HCT116 (cell line): ENCODE results near the gene ZP1. TPM values are rescaled to one million over a fixed set of nuclear protein-coding genes. Genes with fewer than 3 reads are reported as not detected.

Source experiments
- ATAC-seq: fragments of 200-7000 bp; cut with Tn5 transposase; 2 replicates; pipeline ENCODE4 v1.9.1; 2020; ENCODE audit warnings: mild to moderate bottlenecking, moderate library complexity
- BruUV-seq: library from RNA; stranded (reverse); fragments of 400-500 nt; replicated peaks from 2 replicates; lab custom pipeline; 2021; lab: Mats Ljungman, UMichigan
- CTCF ChIA-PET: fragments of 300-600 bp; sonication (Branson Sonifier 250); formaldehyde crosslinking; loops from one replicate; lab custom pipeline; 2021; ENCODE audit warnings: antibody characterized with exemption; lab: Charles Lee
- POLR2A ChIA-PET: fragments of 300-600, 350-600 bp; sonication (Branson Sonifier 250); formaldehyde crosslinking; loops from one replicate; lab custom pipeline; 2021; ENCODE audit warnings: antibody characterized with exemption; lab: Charles Lee
- RAD21 ChIA-PET, 2 experiments: fragments of 300-600 bp; sonication (Branson Sonifier 250); formaldehyde crosslinking; loops; one replicate each; lab custom pipeline; 2023; ENCODE audit warnings: low total read pairs in 2 of 2; ENCODE audit not compliant: uncharacterized antibody in 2 of 2, unreplicated experiment in 2 of 2, low non-redundant PET in 1 of 2; lab: Charles Lee
- DNase-seq: peaks from one replicate; pipeline ENCODE4 v3.0.0-alpha.2; 2010; ENCODE audit warnings: low read depth, low spot score
- H2AFZ ChIP-seq: fragments of 200-600 bp; shearing (Covaris generic), sonication (generic); 2 replicates; pipeline ENCODE4 v1.6.1; 2017; ENCODE audit warnings: low read depth, mixed run types, mixed read lengths, antibody characterized with exemption, low read length; ENCODE audit not compliant: poor library complexity, severe bottlenecking
- H3K27ac ChIP-seq: 2 replicates; pipeline ENCODE4 v1.5.1; 2012; ENCODE audit warnings: low read depth, low read length
- H3K27me3 ChIP-seq: fragments of 200-600 bp; sonication (generic); 2 replicates; pipeline ENCODE4 v1.6.1; 2016; ENCODE audit warnings: mixed run types, low read length, mixed read lengths; ENCODE audit not compliant: insufficient read depth
- H3K36me3 ChIP-seq, 2 experiments: fragments of 200-500 bp in 1 of 2; fragments of 200-600 bp in 1 of 2; sonication (Bioruptor generic) in 1 of 2; sonication (generic) in 1 of 2; 2 replicates each; pipeline versions ENCODE4 v1.5.1 to v1.6.1; 2014 to 2016; ENCODE audit warnings: low read length in 2 of 2, inconsistent platforms in 1 of 2, mixed read lengths in 1 of 2, mixed run types in 1 of 2; ENCODE audit not compliant: insufficient read depth in 2 of 2, control insufficient read depth in 1 of 2
- H3K4me1 ChIP-seq, 2 experiments: fragments of 200-600 bp in 1 of 2; sonication (generic) in 1 of 2; 2 replicates each; pipeline versions ENCODE4 v1.5.1 to v1.6.1; 2012 to 2017; ENCODE audit warnings: low read length in 2 of 2, inconsistent platforms in 1 of 2, mild to moderate bottlenecking in 1 of 2, mixed read lengths in 1 of 2, mixed run types in 1 of 2, moderate library complexity in 1 of 2; ENCODE audit not compliant: insufficient read depth in 2 of 2, control insufficient read depth in 1 of 2
- H3K4me2 ChIP-seq: fragments of 200-600 bp; sonication (generic); 2 replicates; pipeline ENCODE4 v1.6.1; 2017; ENCODE audit warnings: mixed run types, low read length, mixed read lengths
- H3K4me3 ChIP-seq, 2 experiments: fragments of 200-600 bp in 1 of 2; sonication (generic) in 1 of 2; replicated peaks in 1 of 2; 2 replicates each; pipeline ENCODE4 v1.5.1; 2011 to 2016; ENCODE audit warnings: low read length in 2 of 2, control low read depth in 1 of 2, low read depth in 1 of 2, mild to moderate bottlenecking in 1 of 2, mixed read lengths in 1 of 2, mixed run types in 1 of 2
- H3K79me2 ChIP-seq: fragments of 200-600 bp; sonication (generic); 2 replicates; pipeline ENCODE4 v1.6.1; 2017; ENCODE audit warnings: mild to moderate bottlenecking, mixed run types, low read length, moderate library complexity, mixed read lengths; ENCODE audit not compliant: insufficient read depth
- H3K9ac ChIP-seq: fragments of 200-600 bp; sonication (generic); 2 replicates; pipeline ENCODE4 v1.6.1; 2016; ENCODE audit warnings: low read length, mixed read lengths
- H3K9me2 ChIP-seq: fragments of 200-600 bp; sonication (generic), shearing (Covaris generic); 2 replicates; pipeline ENCODE4 v1.6.1; 2017; ENCODE audit warnings: mixed run types, mild to moderate bottlenecking, moderate library complexity; ENCODE audit not compliant: insufficient read depth
- H3K9me3 ChIP-seq, 2 experiments: fragments of 200-500 bp in 1 of 2; fragments of 200-600 bp in 1 of 2; sonication (Bioruptor generic) in 1 of 2; sonication (generic) in 1 of 2; 2 replicates each; pipeline ENCODE4 v1.6.1; 2014 to 2017; ENCODE audit warnings: low read length in 2 of 2, mixed read lengths in 2 of 2, inconsistent platforms in 1 of 2, low read depth in 1 of 2, mild to moderate bottlenecking in 1 of 2, mixed run types in 1 of 2, moderate library complexity in 1 of 2; ENCODE audit not compliant: control insufficient read depth in 1 of 2, insufficient read depth in 1 of 2
- H4K20me1 ChIP-seq: fragments of 200-600 bp; sonication (generic), shearing (Covaris generic); 2 replicates; pipeline ENCODE4 v1.6.1; 2017; ENCODE audit warnings: mixed run types, mild to moderate bottlenecking, moderate library complexity; ENCODE audit not compliant: insufficient read depth
- CBX3 ChIP-seq: IDR thresholded peaks from 2 replicates; pipeline ENCODE4 v1.6.1; 2012; ENCODE audit warnings: low read depth
- CEBPB ChIP-seq: IDR thresholded peaks from 2 replicates; pipeline ENCODE4 v1.6.1; 2012; ENCODE audit warnings: low read depth
- CTCF ChIP-seq, 3 experiments: fragments of 200-600 bp in 1 of 3; sonication (generic) in 1 of 3; IDR thresholded peaks in 2 of 3; conservative IDR thresholded peaks in 1 of 3; 2 replicates each; pipeline ENCODE4 v1.5.1; 2012 to 2017; ENCODE audit warnings: low read depth in 2 of 3, low read length in 2 of 3, antibody characterized with exemption in 1 of 3, borderline replicate concordance in 1 of 3, control low read depth in 1 of 3, mild to moderate bottlenecking in 1 of 3, mixed read lengths in 1 of 3, mixed run types in 1 of 3, moderate library complexity in 1 of 3; ENCODE audit not compliant: insufficient read depth in 1 of 3
- ELF1 ChIP-seq: IDR thresholded peaks from 2 replicates; pipeline ENCODE4 v1.6.1; 2012; ENCODE audit warnings: low read depth, borderline replicate concordance
- EZH2 ChIP-seq: fragments of 200-600 bp; sonication (generic); IDR thresholded peaks from 2 replicates; pipeline ENCODE4 v1.6.1; 2017; ENCODE audit warnings: antibody characterized with exemption, mixed run types
- EZH2phosphoT487 ChIP-seq: fragments of 200-600 bp; IDR thresholded peaks from 2 replicates; pipeline ENCODE4 v1.6.1; 2018; ENCODE audit warnings: antibody characterized with exemption, borderline replicate concordance
- POLR2A ChIP-seq: IDR thresholded peaks from 2 replicates; pipeline ENCODE4 v1.7.0; 2011; ENCODE audit warnings: borderline replicate concordance; ENCODE audit not compliant: insufficient read depth, insufficient read length; ENCODE audit errors: extremely low read depth
- POLR2AphosphoS5 ChIP-seq: IDR thresholded peaks from 2 replicates; pipeline ENCODE4 v1.6.1; 2011; ENCODE audit warnings: mild to moderate bottlenecking, low read depth, low read length, moderate library complexity
- RAD21 ChIP-seq: IDR thresholded peaks from 2 replicates; pipeline ENCODE4 v1.6.1; 2012; ENCODE audit warnings: low read depth, mild to moderate bottlenecking
- REST ChIP-seq: IDR thresholded peaks from 2 replicates; pipeline ENCODE4 v1.6.1; 2012; ENCODE audit warnings: low read depth
- SP1 ChIP-seq: IDR thresholded peaks from 2 replicates; pipeline ENCODE4 v1.6.1; 2012; ENCODE audit warnings: low read depth
- SRF ChIP-seq: IDR thresholded peaks from 2 replicates; pipeline ENCODE4 v1.6.1; 2012; ENCODE audit warnings: low read depth
- TCF7L2 ChIP-seq: IDR thresholded peaks from 2 replicates; pipeline ENCODE4 v1.7.0; 2011; ENCODE audit warnings: borderline replicate concordance, inconsistent platforms; ENCODE audit not compliant: insufficient read depth, insufficient read length; ENCODE audit errors: extremely low read depth
- YY1 ChIP-seq: IDR thresholded peaks from 2 replicates; pipeline ENCODE4 v1.6.1; 2011; ENCODE audit warnings: low read length, low read depth, moderate library complexity, mild to moderate bottlenecking; ENCODE audit not compliant: insufficient replicate concordance; ENCODE audit errors: extremely low read depth
- ZBTB33 ChIP-seq: IDR thresholded peaks from 2 replicates; pipeline ENCODE4 v1.6.1; 2011; ENCODE audit warnings: mild to moderate bottlenecking, low read length, moderate library complexity; ENCODE audit not compliant: insufficient replicate concordance; ENCODE audit errors: extremely low read depth
- ZFX ChIP-seq: fragments of 450-650 bp; IDR thresholded peaks from 2 replicates; pipeline ENCODE4 v1.6.1; 2017
- ZNF274 ChIP-seq: fragments of 200-500 bp; sonication (Bioruptor generic); IDR thresholded peaks from 2 replicates; pipeline ENCODE4 v1.6.1; 2014; ENCODE audit warnings: mild to moderate bottlenecking, low read depth, low read length, inconsistent platforms
- intact Hi-C: fragments of 100-400 bp; cut with micrococcal nuclease; formaldehyde crosslinking; loops from 2 replicates; pipeline ENCODE4 v1.10.0; 2022
- total RNA-seq: library from RNA; stranded (reverse); gene quantifications from one replicate; pipeline ENCODE4 v1.2.1, GENCODE V29; 2021; ENCODE audit not compliant: unreplicated experiment

Gene ZP1
- total RNA-seq, 1 experiment from 2014 or later, result not detected

- no peak for DNase-seq
- no peak overlapping the region for H2AFZ ChIP-seq
- H3K9me3 ChIP-seq, result no peaks in the 10 kb centered on the region
- ChIA-PET POLR2A (no interaction called here), RAD21 (no interaction called here)
- no peak for ATAC-seq
- no peaks in the 10 kb centered on the region for H3K4me1 ChIP-seq
- H4K20me1 ChIP-seq, result no peaks in the 10 kb centered on the region
- no peak overlapping the region for H3K9ac ChIP-seq
- no peaks in the 10 kb centered on the region for H3K9me2 ChIP-seq
- BruUV-seq, result no TSS peak
- H3K27ac ChIP-seq, result no peak overlapping the region
- TF ChIP-seq RAD21, result no peak
- TF ChIP-seq YY1, result no peak
- no peak for TF ChIP-seq CTCF (IDR thresholded peaks at IDR 0.05 in 2 of 3, conservative IDR thresholded peaks at IDR 0.05 in 1 of 3; ENCODE audit: borderline replicate concordance in 1 of 3, insufficient read depth in 1 of 3, low read depth in 2 of 3, low read length in 2 of 3)
- no peak for TF ChIP-seq POLR2AphosphoS5
- TF ChIP-seq EZH2phosphoT487, result no peak
- TF ChIP-seq ZNF274, result no peak
- TF ChIP-seq CBX3, result no peak
- no peak for TF ChIP-seq ZBTB33
- TF ChIP-seq EZH2, result no peak
- TF ChIP-seq POLR2A, result no peak
- no peak for TF ChIP-seq CEBPB
- TF ChIP-seq ELF1, result no peak
- TF ChIP-seq TCF7L2, result no peak
- no peak for TF ChIP-seq SRF
- TF ChIP-seq REST, result no peak
- TF ChIP-seq ZFX, result no peak
- TF ChIP-seq SP1, result no peak
- TF ChIP-seq, all 23 proteins: peak for 0
- CTCF ChIA-PET, result no interaction called here
- H3K27me3 ChIP-seq, result 0 out of 2 replicates have a peak, but pooled peaks cover 4% of the 10 kb centered on the region
- H3K36me3 ChIP-seq, result no peaks in the 10 kb centered on the region
- intact Hi-C loops, result no loop called here
- H3K4me2 ChIP-seq, result no peak overlapping the region
- H3K79me2 ChIP-seq, result no peaks in the 10 kb centered on the region
- no peak overlapping the region for H3K4me3 ChIP-seq
These were observed 2.4 kb upstream of the ZP1 start for GRCh38 chr11:60864856-60865513.
